GM23248 (cell line): ENCODE data around the gene QSOX1. TPM values are rescaled to one million over a fixed set of nuclear protein-coding genes. Genes with fewer than 3 reads are reported as not detected.

ENCODE experiments used
- DNase-seq: peaks from one replicate; pipeline ENCODE4 v3.0.0-alpha.2; 2015
- H2AFZ ChIP-seq: fragments of 200-600 bp; sonication (generic); 2 replicates; pipeline ENCODE4 v1.6.1; 2016; ENCODE audit warnings: antibody characterized with exemption
- H3F3A ChIP-seq: fragments of 200-600 bp; sonication (generic); 2 replicates; pipeline ENCODE4 v1.6.1; 2016; ENCODE audit warnings: mild to moderate bottlenecking, antibody characterized with exemption, mixed run types; ENCODE audit not compliant: insufficient read depth
- H3K27ac ChIP-seq: fragments of 200-600 bp; sonication (generic); 2 replicates; pipeline ENCODE4 v1.5.1; 2016; ENCODE audit warnings: mild to moderate bottlenecking
- H3K27me3 ChIP-seq: fragments of 200-600 bp; sonication (generic); replicated peaks from 2 replicates; pipeline ENCODE4 v1.6.1; 2016; ENCODE audit warnings: mild to moderate bottlenecking; ENCODE audit not compliant: insufficient read depth
- H3K36me3 ChIP-seq: fragments of 200-600 bp; sonication (generic); 2 replicates; pipeline ENCODE4 v1.6.1; 2016; ENCODE audit warnings: low read depth, mild to moderate bottlenecking
- H3K4me1 ChIP-seq: fragments of 200-600 bp; sonication (generic); 2 replicates; pipeline ENCODE4 v1.6.1; 2016; ENCODE audit warnings: mild to moderate bottlenecking; ENCODE audit not compliant: insufficient read depth
- H3K4me2 ChIP-seq: fragments of 200-600 bp; sonication (generic); one replicate; pipeline ENCODE4 v1.6.1; 2016; ENCODE audit warnings: mild to moderate bottlenecking; ENCODE audit not compliant: unreplicated experiment
- H3K4me3 ChIP-seq: fragments of 200-600 bp; sonication (generic); 2 replicates; pipeline ENCODE4 v1.5.1; 2016; ENCODE audit warnings: mild to moderate bottlenecking
- H3K79me2 ChIP-seq: fragments of 200-600 bp; sonication (generic); 2 replicates; pipeline ENCODE4 v1.6.1; 2016; ENCODE audit warnings: mild to moderate bottlenecking; ENCODE audit not compliant: insufficient read depth
- H3K9ac ChIP-seq: fragments of 200-600 bp; sonication (generic); 2 replicates; pipeline ENCODE4 v1.6.1; 2016; ENCODE audit warnings: mild to moderate bottlenecking
- H3K9me2 ChIP-seq: fragments of 200-600 bp; sonication (generic); 2 replicates; pipeline ENCODE4 v1.6.1; 2016; ENCODE audit warnings: mixed run types, mild to moderate bottlenecking, moderate library complexity; ENCODE audit not compliant: insufficient read depth
- H3K9me3 ChIP-seq: fragments of 200-600 bp; sonication (generic); one replicate; pipeline ENCODE4 v1.6.1; 2017; ENCODE audit warnings: low read depth
- H4K20me1 ChIP-seq: fragments of 200-600 bp; sonication (generic); 2 replicates; pipeline ENCODE4 v1.6.0; 2016; ENCODE audit not compliant: insufficient read depth
- EZH2 ChIP-seq: fragments of 200-600 bp; sonication (generic); IDR thresholded peaks from 2 replicates; pipeline ENCODE4 v1.6.1; 2018; ENCODE audit warnings: antibody characterized with exemption, mild to moderate bottlenecking; ENCODE audit not compliant: insufficient read depth, poor library complexity, severe bottlenecking
- EZH2phosphoT487 ChIP-seq: fragments of 200-600 bp; sonication (generic); IDR thresholded peaks from 2 replicates; pipeline ENCODE4 v1.6.1; 2018; ENCODE audit warnings: antibody characterized with exemption, moderate library complexity, mild to moderate bottlenecking, low read depth; ENCODE audit not compliant: insufficient read depth
- WGBS, 2 experiments: methylation state at CpG; one replicate each; pipeline ENCODE4 v1.1.6; 2015 to 2017; ENCODE audit warnings: low lambda C conversion rate in 2 of 2, low coverage in 1 of 2; ENCODE audit errors: missing lambda C conversion rate in 2 of 2; 5-methylcytosine and 5-hydroxymethylcytosine counted together
- in situ Hi-C: fragments of 300-500 bp; cut with MboI; formaldehyde crosslinking; loops from 2 replicates; pipeline ENCODE4 v1.15.0; 2020
- polyA plus RNA-seq: library from polyadenylated mRNA; unstranded; fragments of >200 nt; fragmentation: Nextera tagmentation; extraction: Ambion mirVana; gene quantifications from 2 replicates; pipeline ENCODE4 v1.2.1, GENCODE V29; 2016
- total RNA-seq: library from RNA; depleted of rRNA; stranded (reverse); fragments of >200 nt; shearing (Covaris generic); gene quantifications from 2 replicates; pipeline ENCODE4 v1.2.3, GENCODE V29; 2014

Gene QSOX1
- total and polyA plus RNA-seq, 2 experiments from 2014 or later = 270 to 519 TPM

- H3F3A ChIP-seq = no peaks in the 10 kb centered on the region
- no peak overlapping the region for H2AFZ ChIP-seq
- H4K20me1 ChIP-seq = no peaks in the 10 kb centered on the region
- peaks cover 90% of the 10 kb centered on the region for H3K27me3 ChIP-seq
- no peaks in the 10 kb centered on the region for H3K9me2 ChIP-seq
- H3K4me1 ChIP-seq = no peaks in the 10 kb centered on the region
- no peaks in the 10 kb centered on the region for H3K36me3 ChIP-seq
- H3K27ac ChIP-seq = no peak overlapping the region
- peak; percentile 58 for TF ChIP-seq EZH2
- peak; percentile 89 for TF ChIP-seq EZH2phosphoT487
- 3 to 5% methylated on average over 61 to 71 of the region's 71 CpGs for WGBS, 2 experiments
- in situ Hi-C loops = no loop called here
- no peaks in the 10 kb centered on the region for H3K9me3 ChIP-seq
- H3K79me2 ChIP-seq = no peaks in the 10 kb centered on the region
- H3K9ac ChIP-seq = no peak overlapping the region
- H3K4me3 ChIP-seq = no peak overlapping the region
- DNase-seq = no peak
- no peak overlapping the region for H3K4me2 ChIP-seq
These were observed 78.7 kb downstream of the QSOX1 start for GRCh38 chr1:180233191-180234011.

DNA sequence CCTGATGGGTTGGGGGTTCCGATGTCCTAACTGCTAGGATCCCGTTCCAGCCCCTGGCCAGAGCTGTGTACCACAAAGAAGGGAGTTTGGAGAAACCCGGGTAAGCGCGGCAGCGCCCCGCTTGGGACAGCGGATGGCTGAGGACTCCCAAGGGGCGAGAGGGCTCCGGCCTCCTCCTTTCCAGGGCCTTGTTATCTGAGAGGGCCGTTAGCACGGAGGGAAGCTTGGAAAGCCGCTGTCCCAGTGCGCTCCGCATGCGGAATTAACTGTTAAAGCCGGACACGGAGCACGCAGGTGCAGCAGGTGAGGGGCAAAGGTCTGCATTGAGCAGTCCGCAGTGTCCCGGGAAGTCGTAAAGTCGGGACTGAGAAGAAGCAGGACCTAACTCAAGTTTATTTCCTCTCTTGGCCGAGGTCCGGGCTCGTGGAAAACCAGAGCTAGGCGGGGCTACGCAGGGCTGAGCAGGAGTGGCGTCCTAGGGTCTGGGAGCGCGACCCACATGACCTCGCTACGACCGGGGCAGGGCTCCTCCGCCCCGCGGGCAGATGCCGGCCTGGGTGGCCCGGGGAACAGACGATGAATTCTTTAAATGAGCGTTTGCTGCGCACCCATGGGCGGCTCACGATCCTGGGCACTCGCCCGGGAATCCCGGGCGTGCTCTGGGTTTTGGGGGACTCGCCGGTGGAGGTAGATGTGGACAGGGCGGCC is 79.9 kb downstream of the QSOX1 start:
- H3K36me3 ChIP-seq = no peaks in the 10 kb centered on the region
- H3K27ac ChIP-seq = no peak overlapping the region
- H3K27me3 ChIP-seq = peaks cover 90% of the 10 kb centered on the region
- H3K4me2 ChIP-seq = no peak overlapping the region
- H2AFZ ChIP-seq = no peak overlapping the region
- 0 out of 2 replicates have a peak, but pooled peaks have one; percentile 25 for TF ChIP-seq EZH2phosphoT487
- no peak for TF ChIP-seq EZH2
- 8 to 9% methylated on average over 50 to 51 of the region's 51 CpGs for WGBS, 2 experiments
- DNase-seq = no peak
- H3K79me2 ChIP-seq = no peaks in the 10 kb centered on the region
- no peaks in the 10 kb centered on the region for H3K9me3 ChIP-seq
- no peaks in the 10 kb centered on the region for H3K4me1 ChIP-seq
- no peak overlapping the region for H3K4me3 ChIP-seq
- no peak overlapping the region for H3K9ac ChIP-seq
- H3K9me2 ChIP-seq = no peaks in the 10 kb centered on the region
- H4K20me1 ChIP-seq = no peaks in the 10 kb centered on the region
- in situ Hi-C loops = no loop called here
- no peaks in the 10 kb centered on the region for H3F3A ChIP-seq

- Histone ChIP-seq H3K27ac (no peak overlapping the region), H3K9me3 (no peaks in the 10 kb centered on the region), H3F3A (no peaks in the 10 kb centered on the region), H3K9ac (no peak overlapping the region), H2AFZ (no peak overlapping the region), H3K4me2 (no peak overlapping the region), H3K36me3 (no peaks in the 10 kb centered on the region), H3K79me2 (no peaks in the 10 kb centered on the region), H4K20me1 (no peaks in the 10 kb centered on the region), H3K9me2 (no peaks in the 10 kb centered on the region), H3K4me1 (no peaks in the 10 kb centered on the region), H3K27me3 (peaks cover 96% of the 10 kb centered on the region), H3K4me3 (no peak overlapping the region)
- in situ Hi-C loops = no loop called here
- WGBS, 2 experiments = 2 to 3% methylated on average over 29 to 30 of the region's 30 CpGs
- TF ChIP-seq EZH2 (peak; percentile 67), EZH2phosphoT487 (no peak)
- DNase-seq = no peak
These were observed 80.4 kb downstream of the QSOX1 start for GRCh38 chr1:180235077-180235501.

DNA sequence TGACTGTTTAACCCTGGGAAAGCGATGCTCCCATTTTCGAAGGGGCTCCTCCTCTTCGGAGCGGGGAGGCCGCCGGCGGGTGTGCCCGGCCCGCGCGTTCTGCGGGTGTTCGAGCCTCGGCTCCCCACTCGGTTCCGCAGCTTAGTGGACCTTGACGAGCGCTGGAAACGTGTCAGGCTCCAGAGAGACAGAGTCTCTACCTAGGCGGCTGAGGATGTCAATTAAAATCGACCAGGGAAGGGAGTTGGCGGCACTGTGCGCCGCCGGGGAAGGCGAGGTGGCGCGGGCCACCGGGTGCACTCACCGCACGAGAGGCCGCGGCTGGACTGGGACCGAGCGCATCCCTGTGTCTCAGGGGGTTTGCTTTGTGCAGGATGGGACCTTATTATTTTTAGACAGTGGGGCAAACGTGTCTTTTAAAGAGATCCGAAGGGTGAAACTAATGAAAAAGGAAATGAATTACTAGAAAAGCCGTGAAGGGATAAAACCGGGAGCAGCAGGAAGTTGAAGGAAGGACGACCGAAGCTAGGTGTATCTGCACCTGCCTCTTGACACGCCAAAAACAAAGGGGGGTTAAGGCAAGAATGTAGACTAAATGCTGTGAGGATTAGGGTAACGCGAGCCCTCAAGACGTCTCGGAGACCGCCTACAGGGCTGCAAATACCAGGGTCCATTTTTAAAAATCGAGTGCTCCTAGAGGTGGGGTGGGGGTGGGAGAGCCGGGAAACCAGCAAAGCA is 81.0 kb downstream of the QSOX1 start:
- TF ChIP-seq EZH2phosphoT487 (0 out of 2 replicates have a peak, but pooled peaks have one; percentile 69), EZH2 (peak; percentile 87)
- Histone ChIP-seq H2AFZ (no peak overlapping the region), H3K9me3 (no peaks in the 10 kb centered on the region), H3K4me3 (no peak overlapping the region), H3K9me2 (no peaks in the 10 kb centered on the region), H3K27me3 (peaks cover 96% of the 10 kb centered on the region), H3K36me3 (no peaks in the 10 kb centered on the region), H3K4me2 (no peak overlapping the region), H3K9ac (no peak overlapping the region), H3K27ac (no peak overlapping the region), H3F3A (no peaks in the 10 kb centered on the region), H4K20me1 (no peaks in the 10 kb centered on the region), H3K4me1 (no peaks in the 10 kb centered on the region), H3K79me2 (no peaks in the 10 kb centered on the region)
- DNase-seq = no peak
- in situ Hi-C loops = no loop called here
- WGBS, 2 experiments = 7 to 8% methylated on average over 49 of the region's 49 CpGs
